ENCODE data around the gene TTYH1. TPM values are rescaled to one million over a fixed set of nuclear protein-coding genes. Genes with fewer than 3 reads are reported as not detected.

TTYH1 gene
- polyA plus RNA-seq, 2 of the 4 experiments (the other 2 are of a cell fraction), result 0.15 to 0.31 TPM

DNA sequence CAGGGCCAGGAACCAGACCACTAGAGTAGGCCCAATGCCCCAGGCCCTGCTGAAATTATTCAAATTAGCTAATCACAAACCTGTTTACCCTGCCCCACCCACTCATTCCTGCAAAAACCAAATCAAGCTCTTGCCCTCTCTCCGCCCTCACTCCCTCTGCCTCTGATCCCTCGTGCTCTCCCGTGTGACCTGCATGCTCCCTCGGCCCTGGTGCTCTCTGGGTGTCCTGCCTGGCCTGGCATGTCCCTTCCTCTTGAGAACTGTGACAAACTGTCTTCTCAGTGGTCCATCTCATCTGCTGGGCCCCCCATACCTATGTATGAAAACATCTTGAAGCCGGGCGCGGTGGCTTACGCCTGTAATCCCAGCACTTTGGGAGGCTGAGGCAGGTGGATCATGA, 12.2 kb upstream of the TTYH1 start:
- Histone ChIP-seq H3K4me1 (no peaks in the 10 kb centered on the region), H3K9me3 (peaks cover 16% of the 10 kb centered on the region; the same call in 1 of the 3 replicates), H3K4me3 (no peak overlapping the region), H3K4me2 (no peak overlapping the region), H3K27ac (no peak overlapping the region)
- TF ChIP-seq ZFP36 (IDR thresholded peaks at IDR 0.05; ENCODE audit: borderline replicate concordance, partially characterized antibody) (no peak), RARB (CRISPR knock-in tag; IDR thresholded peaks at IDR 0.05) (no peak), ZSCAN20 (CRISPR knock-in tag; IDR thresholded peaks at IDR 0.05) (no peak), HOXB13 (CRISPR knock-in tag; IDR thresholded peaks at IDR 0.05; ENCODE audit: low read depth) (no peak), JUN (IDR thresholded peaks at IDR 0.05) (no peak), NPAS2 (CRISPR knock-in tag; IDR thresholded peaks at IDR 0.05; ENCODE audit: borderline replicate concordance) (no peak)
- TF ChIP-seq, protein P1, sequence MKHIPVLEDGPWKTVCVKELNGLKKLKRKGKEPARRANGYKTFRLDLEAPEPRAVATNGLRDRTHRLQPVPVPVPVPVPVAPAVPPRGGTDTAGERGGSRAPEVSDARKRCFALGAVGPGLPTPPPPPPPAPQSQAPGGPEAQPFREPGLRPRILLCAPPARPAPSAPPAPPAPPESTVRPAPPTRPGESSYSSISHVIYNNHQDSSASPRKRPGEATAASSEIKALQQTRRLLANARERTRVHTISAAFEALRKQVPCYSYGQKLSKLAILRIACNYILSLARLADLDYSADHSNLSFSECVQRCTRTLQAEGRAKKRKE (CRISPR knock-in tag; IDR thresholded peaks at IDR 0.05; ENCODE audit: low read depth), result no peak
- ChIA-PET POLR2A (interaction anchor here (1.0 kb wide), 1 partner anchor 46 kb away, joined by 3 read pairs; the partner anchor contains the start of gene LENG8), CTCF (interaction anchor here (0.6 to 7.3 kb wide), 5 partner anchors 8 to 137 kb away, joined by 3 to 70 read pairs (median 3); no protein-coding TSS in a partner anchor)
- 67% methylated on average over 8 of the region's 8 CpGs for WGBS (ENCODE audit: missing lambda C conversion rate)
- no peak for DNase-seq (ENCODE audit: low read depth in 1 of 2, low spot score in 1 of 2)
- no peak for FAIRE-seq
- ATAC-seq, result no peak

DNA sequence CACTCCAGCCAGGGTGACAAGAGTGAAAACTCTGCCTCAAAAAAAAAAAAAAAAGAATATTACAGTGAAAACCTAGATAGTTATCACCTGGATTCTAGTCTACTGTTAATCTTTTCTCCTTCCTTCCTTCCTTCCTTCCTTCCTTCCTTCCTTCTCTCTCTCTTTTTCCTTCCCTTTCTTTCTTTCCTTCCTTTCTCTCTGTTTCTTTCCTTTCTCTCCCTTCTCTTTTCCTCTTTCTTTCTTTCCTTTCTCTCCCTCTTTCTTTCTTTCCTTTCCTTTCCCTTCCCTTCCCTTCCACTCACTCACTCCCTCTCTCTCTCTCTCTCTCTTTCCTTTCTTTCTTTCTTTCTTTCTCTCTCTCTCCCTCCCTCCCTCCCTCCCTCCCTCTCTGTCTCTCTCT, 9.6 kb upstream of the TTYH1 start:
- DNase-seq (ENCODE audit: low read depth in 1 of 2, low spot score in 1 of 2) (no peak), ATAC-seq (no peak), FAIRE-seq (no peak)
- Histone ChIP-seq H3K27ac (no peak overlapping the region), H3K4me1 (no peaks in the 10 kb centered on the region), H3K4me3 (no peak overlapping the region), H3K4me2 (no peak overlapping the region), H3K9me3 (0 out of 3 replicates have a peak, but pooled peaks cover 13% of the 10 kb centered on the region)
- TF ChIP-seq HOXA7 (CRISPR knock-in tag; IDR thresholded peaks at IDR 0.05) (no peak), ESRRA (IDR thresholded peaks at IDR 0.05; ENCODE audit: borderline replicate concordance, low read length) (no peak), EHF (CRISPR knock-in tag; IDR thresholded peaks at IDR 0.05) (no peak), RFX5 (IDR thresholded peaks at IDR 0.05) (no peak), FOSL2 (IDR thresholded peaks at IDR 0.05) (no peak), FOSL2 (CRISPR knock-in tag; IDR thresholded peaks at IDR 0.05) (no peak), FOXS1 (CRISPR knock-in tag; IDR thresholded peaks at IDR 0.05) (no peak), JUN (IDR thresholded peaks at IDR 0.05) (no peak), CBX2 (IDR thresholded peaks at IDR 0.05; ENCODE audit: borderline replicate concordance, low read depth) (no peak), BHLHE40 (IDR thresholded peaks at IDR 0.05; ENCODE audit: low read depth, low read length) (no peak), CEBPB (IDR thresholded peaks at IDR 0.05) (no peak), TFCP2L1 (CRISPR knock-in tag; IDR thresholded peaks at IDR 0.05) (no peak), KDM1A (IDR thresholded peaks at IDR 0.05; ENCODE audit: low read depth) (no peak), EP300 (IDR thresholded peaks at IDR 0.05) (no peak), NR3C1 (IDR thresholded peaks at IDR 0.05) (no peak)
- TF ChIP-seq, protein P2, sequence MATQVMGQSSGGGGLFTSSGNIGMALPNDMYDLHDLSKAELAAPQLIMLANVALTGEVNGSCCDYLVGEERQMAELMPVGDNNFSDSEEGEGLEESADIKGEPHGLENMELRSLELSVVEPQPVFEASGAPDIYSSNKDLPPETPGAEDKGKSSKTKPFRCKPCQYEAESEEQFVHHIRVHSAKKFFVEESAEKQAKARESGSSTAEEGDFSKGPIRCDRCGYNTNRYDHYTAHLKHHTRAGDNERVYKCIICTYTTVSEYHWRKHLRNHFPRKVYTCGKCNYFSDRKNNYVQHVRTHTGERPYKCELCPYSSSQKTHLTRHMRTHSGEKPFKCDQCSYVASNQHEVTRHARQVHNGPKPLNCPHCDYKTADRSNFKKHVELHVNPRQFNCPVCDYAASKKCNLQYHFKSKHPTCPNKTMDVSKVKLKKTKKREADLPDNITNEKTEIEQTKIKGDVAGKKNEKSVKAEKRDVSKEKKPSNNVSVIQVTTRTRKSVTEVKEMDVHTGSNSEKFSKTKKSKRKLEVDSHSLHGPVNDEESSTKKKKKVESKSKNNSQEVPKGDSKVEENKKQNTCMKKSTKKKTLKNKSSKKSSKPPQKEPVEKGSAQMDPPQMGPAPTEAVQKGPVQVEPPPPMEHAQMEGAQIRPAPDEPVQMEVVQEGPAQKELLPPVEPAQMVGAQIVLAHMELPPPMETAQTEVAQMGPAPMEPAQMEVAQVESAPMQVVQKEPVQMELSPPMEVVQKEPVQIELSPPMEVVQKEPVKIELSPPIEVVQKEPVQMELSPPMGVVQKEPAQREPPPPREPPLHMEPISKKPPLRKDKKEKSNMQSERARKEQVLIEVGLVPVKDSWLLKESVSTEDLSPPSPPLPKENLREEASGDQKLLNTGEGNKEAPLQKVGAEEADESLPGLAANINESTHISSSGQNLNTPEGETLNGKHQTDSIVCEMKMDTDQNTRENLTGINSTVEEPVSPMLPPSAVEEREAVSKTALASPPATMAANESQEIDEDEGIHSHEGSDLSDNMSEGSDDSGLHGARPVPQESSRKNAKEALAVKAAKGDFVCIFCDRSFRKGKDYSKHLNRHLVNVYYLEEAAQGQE (IDR thresholded peaks at IDR 0.05), result no peak
- TF ChIP-seq, protein P3, sequence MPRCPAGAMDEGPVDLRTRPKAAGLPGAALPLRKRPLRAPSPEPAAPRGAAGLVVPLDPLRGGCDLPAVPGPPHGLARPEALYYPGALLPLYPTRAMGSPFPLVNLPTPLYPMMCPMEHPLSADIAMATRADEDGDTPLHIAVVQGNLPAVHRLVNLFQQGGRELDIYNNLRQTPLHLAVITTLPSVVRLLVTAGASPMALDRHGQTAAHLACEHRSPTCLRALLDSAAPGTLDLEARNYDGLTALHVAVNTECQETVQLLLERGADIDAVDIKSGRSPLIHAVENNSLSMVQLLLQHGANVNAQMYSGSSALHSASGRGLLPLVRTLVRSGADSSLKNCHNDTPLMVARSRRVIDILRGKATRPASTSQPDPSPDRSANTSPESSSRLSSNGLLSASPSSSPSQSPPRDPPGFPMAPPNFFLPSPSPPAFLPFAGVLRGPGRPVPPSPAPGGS (IDR thresholded peaks at IDR 0.05), result no peak
- TF ChIP-seq, protein P1 (CRISPR knock-in tag; IDR thresholded peaks at IDR 0.05; ENCODE audit: low read depth), result no peak
- ChIA-PET POLR2A (no interaction called here), CTCF (interaction anchor here (2.6 to 7.3 kb wide), 2 partner anchors 10 to 14 kb away, joined by 7 to 70 read pairs; partner anchors contain the start of gene TTYH1)
